ENCODE data around the gene UPF3A.
"Not testable (repeated sequence)": the region's sequence is repeated elsewhere in the genome, so short reads cannot be mapped to it uniquely, and the experiment has no call there.

Gene UPF3A, protein sequence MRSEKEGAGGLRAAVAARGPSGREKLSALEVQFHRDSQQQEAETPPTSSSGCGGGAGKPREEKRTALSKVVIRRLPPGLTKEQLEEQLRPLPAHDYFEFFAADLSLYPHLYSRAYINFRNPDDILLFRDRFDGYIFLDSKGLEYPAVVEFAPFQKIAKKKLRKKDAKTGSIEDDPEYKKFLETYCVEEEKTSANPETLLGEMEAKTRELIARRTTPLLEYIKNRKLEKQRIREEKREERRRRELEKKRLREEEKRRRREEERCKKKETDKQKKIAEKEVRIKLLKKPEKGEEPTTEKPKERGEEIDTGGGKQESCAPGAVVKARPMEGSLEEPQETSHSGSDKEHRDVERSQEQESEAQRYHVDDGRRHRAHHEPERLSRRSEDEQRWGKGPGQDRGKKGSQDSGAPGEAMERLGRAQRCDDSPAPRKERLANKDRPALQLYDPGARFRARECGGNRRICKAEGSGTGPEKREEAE

DNA sequence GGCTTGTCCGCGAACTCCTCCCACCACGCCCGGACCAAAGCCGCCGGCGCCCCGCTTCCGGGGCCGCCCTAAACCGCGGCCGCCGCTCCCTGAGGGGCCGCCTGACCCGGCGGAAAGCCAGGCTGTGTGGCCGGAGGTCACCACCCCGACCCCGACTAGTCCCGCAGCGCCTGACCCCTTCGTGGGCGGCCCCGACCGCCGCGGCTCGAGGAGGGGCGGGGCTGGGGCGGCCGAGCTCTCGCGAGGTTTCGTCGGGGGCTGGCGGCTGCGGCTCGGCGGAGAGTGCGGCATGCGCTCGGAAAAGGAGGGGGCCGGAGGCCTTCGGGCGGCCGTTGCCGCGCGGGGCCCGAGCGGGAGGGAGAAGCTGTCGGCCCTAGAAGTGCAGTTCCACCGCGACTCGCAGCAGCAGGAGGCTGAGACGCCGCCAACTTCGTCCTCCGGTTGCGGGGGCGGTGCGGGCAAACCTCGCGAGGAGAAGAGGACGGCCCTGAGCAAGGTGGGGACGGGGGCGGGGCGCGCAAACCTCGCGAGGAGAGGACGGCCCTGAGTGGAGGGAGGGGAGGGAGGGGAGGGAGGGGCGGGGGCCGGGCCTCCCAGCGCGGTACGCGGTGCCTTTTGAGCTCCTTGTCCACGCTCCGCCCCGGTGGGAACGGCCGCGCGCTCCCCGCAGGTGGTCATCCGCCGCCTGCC lies at the start of gene UPF3A:
Gene UPF3A (plus strand): TSS at position 251 of the 690 bp plus-strand sequence. CDS start 39 bp downstream, at position 290.
- no peak for DNase-seq

DNA sequence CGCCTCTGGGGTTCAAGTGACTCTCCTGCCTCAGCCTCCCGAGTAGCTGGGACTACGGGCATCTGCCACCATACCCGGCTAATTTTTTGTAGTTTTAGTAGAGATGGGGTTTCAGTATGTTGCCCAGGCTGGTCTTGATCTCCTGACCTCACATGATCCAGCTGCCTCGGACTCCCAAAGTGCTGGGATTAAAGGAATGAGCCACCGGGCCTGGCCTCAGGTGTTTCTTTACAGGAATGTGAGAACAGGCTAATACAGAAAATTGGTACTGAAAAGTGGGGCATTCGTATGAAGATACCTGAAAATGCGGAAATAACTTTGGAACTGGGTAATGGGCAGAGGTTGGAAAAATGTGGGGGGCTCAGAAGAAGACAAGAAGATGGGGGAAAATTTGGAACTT lies 49.5 kb upstream of the UPF3A start:
- DNase-seq = no peak

DNA sequence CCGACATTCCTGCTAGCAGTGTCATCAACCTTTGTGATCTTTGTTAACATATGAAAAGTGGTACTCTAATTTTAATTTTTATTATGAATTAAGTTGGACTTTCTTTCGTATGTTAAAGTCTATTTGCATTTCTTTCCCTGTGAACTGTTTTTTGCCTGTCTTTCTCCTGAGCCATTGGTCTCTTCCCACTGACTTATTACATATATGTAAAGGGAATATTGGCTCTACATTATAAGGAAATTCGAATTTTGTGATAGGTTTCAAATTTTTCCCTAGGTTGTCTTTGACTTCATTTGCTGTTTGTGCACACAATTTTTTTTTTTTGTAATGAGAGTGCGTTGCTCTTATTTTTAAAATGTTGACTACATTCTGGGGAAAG lies 47.1 kb upstream of the UPF3A start:
- DNase-seq = no peak

DNA sequence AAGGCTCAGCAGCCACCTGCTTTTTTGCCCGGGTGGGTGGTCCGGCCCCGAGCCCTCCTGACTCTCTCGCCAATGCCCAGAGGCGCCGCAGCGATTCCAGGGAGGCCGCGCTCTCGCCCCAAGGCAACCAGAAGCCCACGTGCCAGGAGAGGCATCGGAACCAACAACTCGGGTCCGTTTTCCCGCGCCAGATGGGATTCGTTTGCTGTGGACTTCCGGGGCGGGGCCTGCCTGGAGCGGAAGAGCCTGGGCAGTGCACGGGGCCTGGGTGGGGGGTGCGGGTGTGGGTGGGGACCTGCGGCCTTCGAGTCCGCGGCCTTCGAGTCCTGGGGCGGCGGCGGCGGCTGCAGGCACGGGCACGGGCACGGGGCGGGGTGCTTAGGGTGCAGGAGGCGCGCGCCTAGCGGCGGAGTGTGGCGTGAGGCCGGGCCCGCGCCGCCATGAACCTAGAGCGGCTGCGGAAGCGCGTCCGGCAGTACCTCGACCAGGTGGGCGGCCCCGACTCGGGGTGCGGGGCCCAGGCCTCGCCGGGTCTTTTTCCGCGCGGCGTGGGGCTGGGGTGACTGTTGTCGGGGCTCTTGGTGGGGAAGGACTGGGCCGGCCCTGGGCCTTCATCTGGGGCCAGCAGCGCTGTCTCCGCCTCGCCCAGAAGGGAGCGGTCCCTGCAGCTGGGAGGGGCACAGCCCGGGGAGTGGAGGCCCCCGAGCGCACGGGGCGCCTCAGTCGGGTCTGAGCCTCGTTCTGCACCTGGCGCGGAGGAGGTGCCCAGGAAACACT lies 46.6 kb upstream of the UPF3A start, which contains the start of gene CDC16:
Gene CDC16 (plus strand): TSS at position 253 of the 777 bp plus-strand sequence. CDS start 188 bp downstream, at position 441.
- DNase-seq = peak; percentile 69

DNA sequence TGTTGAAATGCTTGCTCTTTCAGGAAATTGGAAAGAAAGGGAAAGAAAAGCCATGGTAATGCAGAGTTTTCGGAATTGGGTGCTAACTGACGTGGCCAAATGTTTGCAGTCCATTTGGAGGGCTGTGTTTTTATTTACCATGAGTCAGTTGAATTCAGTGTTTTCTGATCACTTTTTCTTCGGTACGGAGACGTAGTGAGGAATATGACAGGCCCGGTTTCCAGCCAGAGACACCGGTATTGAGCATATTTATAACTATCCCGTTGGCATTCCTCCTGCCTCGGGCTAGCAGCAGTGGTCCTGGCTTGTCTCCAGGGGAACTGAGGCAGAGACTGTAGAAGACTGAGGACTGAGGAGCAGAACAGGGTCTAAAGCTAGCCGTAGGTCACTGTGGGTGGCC lies 45.7 kb upstream of the UPF3A start:
- no peak for DNase-seq

DNA sequence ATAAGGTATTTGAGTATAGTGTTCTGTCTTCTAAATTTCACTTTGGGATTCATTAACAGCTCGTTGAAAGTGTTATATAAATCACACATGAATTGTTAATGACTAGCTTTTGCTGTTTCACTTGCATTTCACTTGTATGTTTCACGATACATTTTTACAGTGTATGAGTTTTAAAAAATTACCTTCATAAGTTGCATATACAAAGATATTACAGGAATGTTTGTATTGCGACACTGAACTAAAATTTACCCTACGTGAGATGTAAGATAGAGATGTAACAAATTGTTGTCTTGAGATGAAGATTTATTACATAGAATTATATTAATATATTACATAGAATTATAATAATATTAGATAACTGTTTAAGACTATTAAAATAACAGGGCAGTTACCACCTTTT lies 45.2 kb upstream of the UPF3A start:
- no peak for DNase-seq

DNA sequence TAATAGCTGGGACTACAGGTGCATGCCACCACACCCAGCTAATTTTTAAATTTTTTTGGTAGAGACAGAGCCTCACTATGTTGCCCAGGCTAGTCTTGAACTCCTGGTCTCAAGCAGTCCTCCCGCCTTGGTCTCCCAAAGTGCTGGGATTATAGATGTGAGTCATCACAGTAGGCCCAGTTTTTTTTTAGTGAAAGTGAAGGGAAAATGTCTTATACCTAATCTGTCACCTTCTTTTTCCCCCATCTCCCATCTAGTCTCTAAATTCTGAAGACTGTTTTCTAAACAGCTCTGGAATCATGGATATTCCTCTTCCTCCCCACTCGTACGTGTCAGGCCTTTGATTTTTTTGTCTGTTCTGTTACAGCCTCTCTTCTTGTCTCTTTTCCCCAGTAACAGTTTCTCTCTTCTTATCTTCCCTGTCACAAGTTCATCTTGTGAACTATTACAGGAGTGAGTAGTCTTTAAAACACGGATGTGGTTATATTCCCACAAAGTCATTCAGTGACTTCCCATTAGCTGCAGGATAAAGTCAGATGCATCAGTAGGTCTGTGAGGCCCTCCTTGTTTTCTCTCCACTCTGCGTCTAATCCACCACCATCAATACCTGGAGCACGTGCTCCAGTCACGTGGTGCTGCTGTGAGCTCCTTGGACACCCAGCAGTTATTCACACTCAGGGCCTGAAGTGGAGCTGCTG lies 43.8 kb upstream of the UPF3A start:
- no peak for DNase-seq

DNA sequence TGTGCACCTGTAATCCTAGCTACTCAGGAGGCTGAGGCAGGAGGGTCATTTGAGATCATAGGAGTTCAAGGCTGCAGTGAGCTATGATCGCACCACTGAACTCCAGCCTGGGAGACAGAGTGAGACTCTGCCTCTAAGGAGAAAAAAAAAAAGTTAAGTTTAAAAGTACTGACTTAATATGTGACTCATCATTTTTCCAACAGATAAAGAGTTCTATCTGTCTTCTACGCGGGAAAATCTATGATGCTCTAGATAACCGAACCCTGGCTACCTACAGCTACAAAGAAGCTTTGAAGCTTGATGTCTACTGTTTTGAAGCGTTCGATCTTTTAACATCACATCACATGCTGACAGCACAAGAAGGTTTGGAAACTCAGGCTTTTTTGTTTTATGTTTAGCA lies 39.5 kb upstream of the UPF3A start:
- no peak for DNase-seq

DNA sequence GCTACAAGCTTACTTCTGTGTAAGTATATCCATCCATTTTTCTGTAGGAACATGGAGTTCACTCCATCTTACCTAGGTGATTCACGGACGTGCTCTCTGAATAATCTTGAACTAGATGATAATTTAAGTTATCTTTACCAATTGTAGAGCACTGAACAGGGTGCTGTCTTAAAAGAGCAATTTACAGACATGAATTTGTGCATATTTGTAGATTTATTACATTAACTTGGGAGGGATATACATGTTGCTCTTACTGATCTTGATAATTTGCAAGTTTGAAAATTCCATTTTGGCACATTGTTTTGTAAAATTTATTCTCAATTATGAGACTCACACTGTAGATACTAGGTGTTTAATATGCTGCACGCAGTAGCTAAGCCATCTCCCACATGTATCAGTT lies 37.4 kb upstream of the UPF3A start:
- no peak for DNase-seq

DNA sequence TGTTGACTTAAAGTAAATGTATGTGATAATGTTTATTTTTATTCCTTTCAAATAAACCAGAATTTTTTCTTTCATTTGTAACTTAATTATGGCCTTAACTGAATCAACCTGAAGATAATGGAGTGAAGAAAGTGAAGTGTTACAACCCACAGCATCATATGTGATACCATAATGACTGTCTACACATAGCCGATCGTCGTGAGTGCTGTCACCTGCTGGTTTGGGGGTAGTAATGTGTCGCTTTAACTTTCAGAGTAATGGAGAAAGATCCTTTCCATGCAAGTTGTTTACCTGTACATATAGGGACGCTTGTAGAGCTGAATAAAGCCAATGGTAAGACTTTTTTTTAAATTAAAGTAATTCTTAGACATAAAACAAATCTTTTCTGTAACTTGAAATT lies 36.8 kb upstream of the UPF3A start:
- DNase-seq = no peak

DNA sequence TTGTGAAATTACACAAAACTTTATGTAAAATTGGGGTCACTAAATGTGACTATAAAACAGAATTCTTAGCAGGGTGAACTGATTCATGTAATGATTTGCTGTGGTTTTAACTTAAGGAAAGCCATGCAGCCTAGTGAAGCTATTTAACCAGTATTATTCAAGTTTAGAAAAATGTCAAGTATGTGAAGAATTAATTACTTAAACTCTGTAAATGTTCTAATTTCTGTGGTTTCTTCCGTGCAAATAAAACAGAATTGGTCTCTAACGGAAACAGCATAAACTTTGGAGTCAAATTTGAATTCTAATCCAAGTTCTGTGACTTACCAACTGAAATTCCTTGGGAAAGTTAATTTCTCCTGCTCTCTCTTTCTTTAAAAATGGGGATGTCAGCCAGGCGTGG lies 33.4 kb upstream of the UPF3A start:
- DNase-seq = no peak

DNA sequence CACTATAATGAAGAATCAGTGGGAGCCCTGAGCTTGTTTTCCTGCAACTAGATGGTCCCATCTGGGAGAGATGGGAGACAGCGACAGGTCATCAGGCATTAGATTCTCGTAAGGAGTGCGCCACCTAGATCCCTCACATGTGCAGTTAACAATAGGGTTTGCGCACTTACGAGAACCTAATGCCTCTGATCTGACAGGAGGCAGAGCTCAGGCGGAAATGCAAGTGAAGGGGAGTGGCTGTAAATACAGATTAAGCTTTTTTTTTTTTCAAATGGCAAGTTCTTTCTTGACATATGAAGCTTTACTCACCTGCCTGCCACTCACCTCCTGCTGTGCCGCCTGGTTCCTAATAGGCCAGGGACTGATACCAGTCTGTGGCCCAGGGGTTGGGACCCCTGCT lies 32.3 kb upstream of the UPF3A start:
- DNase-seq = no peak

DNA sequence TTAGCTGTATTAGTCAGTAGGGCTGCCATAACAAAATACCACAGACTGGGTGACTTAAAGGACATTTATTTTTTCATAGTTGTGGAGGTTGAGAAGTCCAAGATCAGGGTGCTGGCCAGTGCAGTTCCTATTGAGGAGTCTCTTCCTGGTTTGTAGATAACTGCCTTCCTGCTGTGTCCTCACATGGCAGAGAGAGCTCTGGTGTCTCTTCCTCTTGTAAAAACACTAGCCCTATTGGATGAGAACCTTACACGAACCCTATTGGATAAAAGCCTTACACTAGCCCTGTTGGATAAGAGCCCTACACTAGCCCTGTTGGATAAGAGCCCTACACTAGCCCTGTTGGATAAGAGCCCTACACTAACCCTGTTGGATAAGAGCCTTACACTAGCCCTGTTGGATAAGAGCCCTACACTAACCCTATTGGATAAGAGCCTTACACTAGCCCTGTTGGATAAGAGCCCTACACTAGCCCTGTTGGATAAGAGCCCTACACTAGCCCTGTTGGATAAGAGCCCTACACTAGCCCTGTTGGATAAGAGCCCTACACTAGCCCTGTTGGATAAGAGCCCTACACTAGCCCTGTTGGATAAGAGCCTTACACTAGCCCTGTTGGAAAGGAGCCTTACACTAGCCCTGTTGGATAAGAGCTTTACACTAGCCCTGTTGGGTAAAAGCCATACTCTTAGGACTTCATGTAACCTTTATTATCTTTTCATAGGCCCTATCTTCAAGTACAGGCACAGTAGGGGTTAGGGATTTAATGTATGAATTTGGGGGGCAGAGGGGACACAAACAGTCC lies 29.6 kb upstream of the UPF3A start:
- not testable (repeated sequence) for DNase-seq

DNA sequence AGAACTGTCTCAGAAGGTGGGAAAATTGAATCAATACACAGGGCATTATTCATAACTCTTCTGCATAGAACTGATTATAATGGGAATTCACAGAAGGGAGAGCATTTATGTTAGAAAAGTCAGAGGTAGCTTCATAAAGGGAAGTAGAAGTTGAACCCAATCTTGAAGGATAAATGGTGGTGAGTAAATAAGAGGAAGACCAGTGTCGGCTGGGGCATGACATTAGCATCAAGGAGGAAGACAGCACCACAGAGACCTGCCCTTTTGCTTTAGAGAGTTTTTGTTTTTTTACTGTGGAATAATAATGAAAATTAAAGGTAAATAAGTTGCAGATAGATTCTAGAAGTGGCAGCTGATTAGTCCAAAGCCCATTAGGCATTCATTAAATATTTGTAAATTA lies 24.9 kb upstream of the UPF3A start:
- no peak for DNase-seq

DNA sequence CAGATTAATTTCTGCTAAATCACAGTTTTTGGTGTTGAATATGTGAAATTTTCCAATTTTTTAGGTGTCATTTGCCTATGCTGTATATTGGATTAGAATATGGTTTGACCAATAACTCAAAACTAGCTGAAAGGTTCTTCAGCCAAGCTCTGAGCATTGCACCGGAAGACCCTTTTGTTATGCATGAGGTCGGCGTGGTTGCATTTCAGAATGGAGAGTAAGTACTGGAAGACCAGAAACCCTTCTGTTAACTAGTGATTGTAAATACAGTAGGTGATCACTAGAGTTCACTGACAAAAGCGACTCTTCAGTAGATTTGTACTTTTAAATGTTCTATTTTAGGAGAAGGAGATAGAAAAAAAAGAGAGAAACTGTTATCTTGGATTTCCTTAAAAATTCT lies 24.4 kb upstream of the UPF3A start:
- no peak for DNase-seq

DNA sequence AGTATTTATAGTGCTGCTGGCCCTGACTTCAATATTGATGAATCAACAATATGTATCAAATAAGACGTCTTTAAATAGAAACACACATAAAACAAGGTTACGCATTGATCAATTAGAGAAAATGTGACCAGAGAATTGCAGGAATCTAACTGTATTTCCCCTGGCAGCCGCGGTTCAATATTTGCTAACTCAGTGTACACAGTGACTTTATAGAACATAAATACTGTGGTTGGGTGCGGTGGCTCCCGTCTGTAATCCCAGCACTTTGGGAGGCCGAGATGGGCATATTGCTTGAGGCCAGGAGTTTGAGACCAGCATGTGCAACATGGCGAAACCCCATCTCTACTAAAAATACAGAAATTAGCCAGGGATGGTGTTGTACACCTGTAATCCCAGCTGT lies 22.8 kb upstream of the UPF3A start:
- DNase-seq = no peak

DNA sequence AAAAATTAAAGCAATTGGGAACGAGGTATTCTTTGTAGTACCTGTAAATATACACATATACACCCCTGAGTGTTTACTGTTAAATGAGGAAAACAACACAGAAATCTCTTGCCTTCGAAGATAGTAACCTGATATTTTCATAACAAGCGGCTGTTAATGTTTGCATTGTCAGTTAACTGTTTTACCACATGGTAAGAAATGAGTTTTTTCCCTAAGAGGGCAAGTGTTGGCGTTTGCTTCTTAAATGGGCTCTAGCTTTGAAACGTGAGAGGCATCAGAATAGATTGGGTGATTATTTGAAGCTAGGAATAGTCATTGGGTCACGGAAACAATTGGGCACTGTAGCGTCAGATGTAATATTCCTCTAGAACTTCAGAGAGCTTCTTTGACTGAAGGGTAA lies 22.0 kb upstream of the UPF3A start:
- DNase-seq = no peak

DNA sequence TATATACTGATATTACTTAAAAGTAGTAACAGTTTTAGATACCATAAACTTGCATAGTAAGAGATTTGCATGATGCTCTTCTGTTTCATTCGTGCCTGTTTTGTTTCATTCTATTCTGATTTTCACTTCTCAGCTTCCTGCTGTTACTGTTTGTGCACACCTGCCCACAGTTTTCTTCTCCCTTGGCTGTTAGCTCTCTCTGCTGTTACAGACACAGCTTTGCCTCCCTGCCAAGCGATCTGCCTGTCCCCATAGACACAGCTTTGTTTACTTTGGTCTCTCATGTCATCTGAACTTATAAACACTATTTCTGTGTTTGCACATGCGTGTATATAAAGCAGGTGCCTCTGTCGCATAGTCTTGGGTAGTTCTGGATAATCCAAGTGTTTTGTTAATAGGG lies 21.4 kb upstream of the UPF3A start:
- no peak for DNase-seq

DNA sequence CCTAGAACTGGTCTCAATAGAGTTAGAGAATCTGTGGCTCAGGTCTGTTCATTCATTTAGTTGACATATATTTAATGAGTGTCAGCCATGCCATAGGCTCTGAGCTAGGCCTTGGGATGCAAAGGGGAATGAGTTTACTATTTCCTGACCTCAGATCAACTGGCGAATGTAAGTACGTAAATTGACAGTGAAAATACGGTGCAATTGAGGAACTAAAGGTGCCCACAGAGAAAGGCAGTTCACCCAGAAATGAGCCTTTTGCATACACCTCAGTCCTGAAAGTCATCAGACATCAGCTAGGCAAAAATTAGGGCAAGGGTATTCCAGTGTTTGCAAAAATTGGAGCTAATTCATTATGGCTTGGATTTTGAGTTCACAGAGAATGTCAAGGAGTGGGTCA lies 20.6 kb upstream of the UPF3A start:
- no peak for DNase-seq

DNA sequence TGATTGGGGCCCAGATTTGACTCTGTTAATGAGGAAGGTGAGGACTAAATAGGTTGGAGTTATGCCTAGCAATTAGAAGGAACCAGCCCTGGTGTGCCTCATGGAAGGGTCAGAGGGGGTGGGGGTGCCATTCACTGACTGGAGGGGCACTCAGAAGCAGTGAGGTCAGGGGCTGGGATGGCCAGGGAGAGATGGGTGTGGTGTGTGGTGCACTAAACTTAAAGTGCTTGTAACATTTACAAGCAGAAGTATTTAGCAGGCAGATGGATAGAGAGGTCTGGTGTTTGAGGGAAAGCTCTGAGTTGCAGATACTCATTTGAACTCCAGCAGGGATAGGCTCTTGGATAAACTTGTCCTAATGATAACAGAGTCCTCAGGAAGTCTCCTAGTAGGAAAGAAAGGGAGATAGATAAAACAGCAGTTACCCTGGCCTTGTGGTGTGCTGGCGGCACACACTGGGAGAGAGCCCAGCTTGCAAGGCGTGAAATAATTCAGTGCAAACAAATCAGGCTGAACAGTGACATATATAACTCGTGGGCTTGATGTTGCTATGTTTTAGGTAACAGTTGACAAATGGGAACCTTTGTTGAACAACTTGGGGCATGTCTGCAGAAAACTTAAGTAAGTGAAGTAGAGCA lies 20.0 kb upstream of the UPF3A start:
- DNase-seq = no peak

DNA sequence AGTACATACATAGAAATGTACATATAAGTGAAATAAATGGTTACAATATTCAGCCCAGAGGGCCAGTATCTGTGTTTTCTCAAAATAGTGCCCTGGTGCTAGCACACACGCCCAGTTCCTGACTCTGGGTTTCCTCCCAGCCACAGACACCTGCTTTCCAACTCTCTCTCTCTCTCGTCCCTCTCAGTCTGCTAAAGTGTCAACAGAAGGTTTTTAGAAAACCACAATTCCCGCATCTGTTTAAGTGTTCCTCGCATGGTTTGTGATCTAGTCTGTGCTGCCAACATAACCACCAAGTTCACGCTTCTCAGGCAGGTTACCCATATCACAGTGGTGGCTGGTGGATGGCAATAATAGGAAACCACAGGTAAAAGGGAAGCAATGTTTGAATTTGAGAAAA lies 17.8 kb upstream of the UPF3A start:
- no peak for DNase-seq

DNA sequence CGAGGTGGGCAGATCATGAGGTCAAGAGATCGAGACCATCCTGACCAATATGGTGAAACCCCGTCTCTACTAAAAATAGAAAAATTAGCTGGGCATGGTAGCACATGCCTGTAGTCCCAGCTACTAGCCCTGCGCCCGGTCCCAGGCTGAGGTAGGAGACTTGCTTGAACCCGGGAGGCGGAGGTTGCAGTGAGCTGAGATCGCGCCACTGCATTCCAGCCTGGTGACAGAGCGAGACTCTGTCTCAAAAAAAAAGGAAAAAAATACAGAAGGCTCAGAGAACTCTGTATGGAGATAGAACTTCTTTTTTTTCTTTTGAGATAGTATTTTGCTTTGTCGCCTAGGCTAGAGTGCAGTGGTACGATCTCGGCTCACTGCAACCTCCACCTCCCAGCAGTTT lies 17.1 kb upstream of the UPF3A start:
- not testable (repeated sequence) for DNase-seq

Data from SIG-M5 (cell line).